WTC11 (cell line): Measurements from ENCODE around the gene PIK3CB. TPM values are rescaled to one million over a fixed set of nuclear protein-coding genes. Genes with fewer than 3 reads are reported as not detected.

Experiments used
- ATF1 ChIP-seq: sonication (generic); formaldehyde crosslinking; IDR thresholded peaks from 2 replicates; pipeline ENCODE4 v1.8.1; 2023; ENCODE audit warnings: mild to moderate bottlenecking, moderate library complexity, missing genetic modification reagents
- CBFB ChIP-seq: sonication (generic); formaldehyde crosslinking; IDR thresholded peaks from 2 replicates; pipeline ENCODE4 v1.8.1; 2022; ENCODE audit warnings: mild to moderate bottlenecking, low read depth, missing genetic modification reagents
- CREM ChIP-seq: sonication (generic); formaldehyde crosslinking; IDR thresholded peaks from 2 replicates; pipeline ENCODE4 v1.8.1; 2022; ENCODE audit warnings: mild to moderate bottlenecking, missing genetic modification reagents, moderate library complexity
- ELF4 ChIP-seq: sonication (generic); formaldehyde crosslinking; IDR thresholded peaks from 2 replicates; pipeline ENCODE4 v1.8.1; 2022; ENCODE audit warnings: low read depth, mild to moderate bottlenecking, moderate library complexity, missing genetic modification reagents
- FOXP1 ChIP-seq: sonication (generic); formaldehyde crosslinking; IDR thresholded peaks from 2 replicates; pipeline ENCODE4 v1.8.0; 2022; ENCODE audit warnings: missing genetic modification reagents, mild to moderate bottlenecking, moderate library complexity, borderline replicate concordance
- JAZF1 ChIP-seq: fragments of 250-450 bp; sonication (Bioruptor Pico); IDR thresholded peaks from 2 replicates; pipeline ENCODE4 v1.9.0; 2021; ENCODE audit warnings: moderate library complexity, mild to moderate bottlenecking, inconsistent platforms
- JUN ChIP-seq: sonication (generic); formaldehyde crosslinking; IDR thresholded peaks from 2 replicates; pipeline ENCODE4 v1.8.0; 2023; ENCODE audit warnings: mild to moderate bottlenecking, missing genetic modification reagents
- KAT7 ChIP-seq: sonication (generic); formaldehyde crosslinking; IDR thresholded peaks from 2 replicates; pipeline ENCODE4 v1.8.1; 2023; ENCODE audit warnings: missing genetic modification reagents, mild to moderate bottlenecking, borderline replicate concordance
- NR2C2 ChIP-seq: sonication (generic); formaldehyde crosslinking; IDR thresholded peaks from 2 replicates; pipeline ENCODE4 v1.8.0; 2022; ENCODE audit warnings: mild to moderate bottlenecking, missing genetic modification reagents
- NR3C1 ChIP-seq: sonication (generic); formaldehyde crosslinking; conservative IDR thresholded peaks from 2 replicates; pipeline ENCODE4 v1.8.1; 2023; ENCODE audit warnings: low read depth, mild to moderate bottlenecking, missing genetic modification reagents
- PRRX2 ChIP-seq: fragments of 250-450 bp; sonication (Bioruptor Pico); IDR thresholded peaks from 2 replicates; pipeline ENCODE4 v1.8.0; 2021; ENCODE audit warnings: mild to moderate bottlenecking
- SMAD4 ChIP-seq: sonication (generic); formaldehyde crosslinking; IDR thresholded peaks from 2 replicates; pipeline ENCODE4 v1.8.0; 2022; ENCODE audit warnings: mild to moderate bottlenecking, missing genetic modification reagents
- SP1 ChIP-seq: sonication (generic); formaldehyde crosslinking; conservative IDR thresholded peaks from 2 replicates; pipeline ENCODE4 v1.8.1; 2022; ENCODE audit warnings: missing genetic modification reagents
- TP53 ChIP-seq: sonication (generic); formaldehyde crosslinking; IDR thresholded peaks from 2 replicates; pipeline ENCODE4 v1.8.1; 2023; ENCODE audit warnings: mild to moderate bottlenecking, missing genetic modification reagents
- ZNF232 ChIP-seq: sonication (generic); formaldehyde crosslinking; IDR thresholded peaks from 2 replicates; pipeline ENCODE4 v1.8.0; 2022; ENCODE audit warnings: mild to moderate bottlenecking, missing genetic modification reagents
- total RNA-seq: library from RNA; stranded (reverse); gene quantifications from 3 replicates; pipeline ENCODE4 v1.2.3, GENCODE V29; 2021
- TF ChIP-seq, protein P1 (sequence below): sonication (generic); formaldehyde crosslinking; IDR thresholded peaks from 2 replicates; pipeline ENCODE4 v1.8.1; 2022; ENCODE audit warnings: mild to moderate bottlenecking, missing genetic modification reagents, moderate library complexity, borderline replicate concordance
- TF ChIP-seq, protein P2 (sequence below): fragments of 250-450 bp; sonication (Bioruptor Pico); IDR thresholded peaks from 2 replicates; pipeline ENCODE4 v1.9.0; 2021; ENCODE audit warnings: mild to moderate bottlenecking
- TF ChIP-seq, protein P3 (sequence below): sonication (generic); formaldehyde crosslinking; IDR thresholded peaks from 2 replicates; pipeline ENCODE4 v1.8.1; 2022; ENCODE audit warnings: missing genetic modification reagents, borderline replicate concordance
- TF ChIP-seq, protein P4 (sequence below): sonication (generic); formaldehyde crosslinking; IDR thresholded peaks from 2 replicates; pipeline ENCODE4 v1.8.1; 2022; ENCODE audit warnings: mild to moderate bottlenecking, moderate library complexity, missing genetic modification reagents
- TF ChIP-seq, protein P5 (sequence below): sonication (generic); formaldehyde crosslinking; IDR thresholded peaks from 2 replicates; pipeline ENCODE4 v1.8.1; 2023; ENCODE audit warnings: mild to moderate bottlenecking, moderate library complexity, missing genetic modification reagents
- TF ChIP-seq, protein P6 (sequence below): sonication (generic); formaldehyde crosslinking; IDR thresholded peaks from 2 replicates; pipeline ENCODE4 v1.8.0; 2022; ENCODE audit warnings: mild to moderate bottlenecking, missing genetic modification reagents
- TF ChIP-seq, protein P7 (sequence below): sonication (generic); formaldehyde crosslinking; IDR thresholded peaks from 2 replicates; pipeline ENCODE4 v1.8.0; 2023; ENCODE audit warnings: missing genetic modification reagents, mild to moderate bottlenecking, borderline replicate concordance

The PIK3CB gene
- total RNA-seq, 1 experiment from 2014 or later = 36.0 TPM

DNA sequence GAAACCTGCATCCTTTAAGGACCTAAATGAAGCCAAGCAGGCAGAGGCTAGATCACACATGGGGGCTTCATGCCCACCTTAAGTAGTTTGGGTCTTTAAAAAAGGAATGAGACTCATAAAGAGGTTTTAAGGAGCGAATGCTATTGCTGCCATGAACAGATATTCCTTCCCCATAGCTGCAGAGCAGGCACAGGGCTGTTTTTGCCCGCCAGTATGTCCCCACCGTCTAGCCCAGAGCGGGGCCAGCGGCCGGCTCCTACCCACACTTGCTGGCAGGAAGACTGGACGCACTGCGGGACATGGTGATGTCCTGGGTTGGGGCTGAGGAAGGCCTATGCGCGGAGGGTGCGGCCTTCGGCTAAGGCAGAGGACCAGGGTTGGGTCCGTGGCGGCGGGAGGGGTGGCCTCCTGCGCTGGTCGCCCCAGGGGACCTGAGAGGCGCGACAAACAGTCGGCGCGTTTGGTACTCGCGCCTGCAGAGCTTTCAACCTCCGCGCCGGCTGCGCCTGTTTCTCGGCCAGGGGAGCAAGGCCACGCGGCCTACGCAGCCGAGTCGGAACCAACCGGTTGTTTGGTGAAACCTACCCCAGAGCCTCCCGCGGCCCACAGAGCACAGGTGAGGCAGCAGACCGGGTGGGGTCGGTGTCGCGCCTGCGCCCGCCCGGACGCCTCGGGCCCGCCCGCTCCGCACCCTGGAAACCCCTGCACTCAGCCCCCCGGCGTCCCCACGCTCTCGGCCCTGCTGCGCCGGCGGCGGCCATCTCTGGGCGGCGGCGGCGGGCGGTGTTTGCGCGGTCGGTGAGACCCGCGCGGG, 226.2 kb downstream of the PIK3CB start, which contains the start of gene FAIM (continued):
- TF ChIP-seq, protein P1, sequence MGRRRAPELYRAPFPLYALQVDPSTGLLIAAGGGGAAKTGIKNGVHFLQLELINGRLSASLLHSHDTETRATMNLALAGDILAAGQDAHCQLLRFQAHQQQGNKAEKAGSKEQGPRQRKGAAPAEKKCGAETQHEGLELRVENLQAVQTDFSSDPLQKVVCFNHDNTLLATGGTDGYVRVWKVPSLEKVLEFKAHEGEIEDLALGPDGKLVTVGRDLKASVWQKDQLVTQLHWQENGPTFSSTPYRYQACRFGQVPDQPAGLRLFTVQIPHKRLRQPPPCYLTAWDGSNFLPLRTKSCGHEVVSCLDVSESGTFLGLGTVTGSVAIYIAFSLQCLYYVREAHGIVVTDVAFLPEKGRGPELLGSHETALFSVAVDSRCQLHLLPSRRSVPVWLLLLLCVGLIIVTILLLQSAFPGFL (CRISPR knock-in tag) = no peak
- TF ChIP-seq ZNF232 (CRISPR knock-in tag) (0 out of 2 replicates have a peak, but pooled peaks have one; percentile 49), JAZF1 (CRISPR knock-in tag) (no peak), SMAD4 (CRISPR knock-in tag) (no peak), KAT7 (CRISPR knock-in tag) (no peak; the same call in 1 of the 2 replicates), PRRX2 (CRISPR knock-in tag) (no peak), TP53 (peak; percentile 5; the same call in 1 of the 2 replicates), FOXP1 (CRISPR knock-in tag) (peak; percentile 83; the same call in 1 of the 2 replicates), CBFB (no peak), NR3C1 (CRISPR knock-in tag) (no peak), CREM (CRISPR knock-in tag) (no peak), ELF4 (CRISPR knock-in tag) (no peak), ATF1 (CRISPR knock-in tag) (no peak), NR2C2 (CRISPR knock-in tag) (no peak), JUN (CRISPR knock-in tag) (no peak), SP1 (CRISPR knock-in tag) (peak; percentile 28; the same call in 1 of the 2 replicates)
- TF ChIP-seq, protein P2, sequence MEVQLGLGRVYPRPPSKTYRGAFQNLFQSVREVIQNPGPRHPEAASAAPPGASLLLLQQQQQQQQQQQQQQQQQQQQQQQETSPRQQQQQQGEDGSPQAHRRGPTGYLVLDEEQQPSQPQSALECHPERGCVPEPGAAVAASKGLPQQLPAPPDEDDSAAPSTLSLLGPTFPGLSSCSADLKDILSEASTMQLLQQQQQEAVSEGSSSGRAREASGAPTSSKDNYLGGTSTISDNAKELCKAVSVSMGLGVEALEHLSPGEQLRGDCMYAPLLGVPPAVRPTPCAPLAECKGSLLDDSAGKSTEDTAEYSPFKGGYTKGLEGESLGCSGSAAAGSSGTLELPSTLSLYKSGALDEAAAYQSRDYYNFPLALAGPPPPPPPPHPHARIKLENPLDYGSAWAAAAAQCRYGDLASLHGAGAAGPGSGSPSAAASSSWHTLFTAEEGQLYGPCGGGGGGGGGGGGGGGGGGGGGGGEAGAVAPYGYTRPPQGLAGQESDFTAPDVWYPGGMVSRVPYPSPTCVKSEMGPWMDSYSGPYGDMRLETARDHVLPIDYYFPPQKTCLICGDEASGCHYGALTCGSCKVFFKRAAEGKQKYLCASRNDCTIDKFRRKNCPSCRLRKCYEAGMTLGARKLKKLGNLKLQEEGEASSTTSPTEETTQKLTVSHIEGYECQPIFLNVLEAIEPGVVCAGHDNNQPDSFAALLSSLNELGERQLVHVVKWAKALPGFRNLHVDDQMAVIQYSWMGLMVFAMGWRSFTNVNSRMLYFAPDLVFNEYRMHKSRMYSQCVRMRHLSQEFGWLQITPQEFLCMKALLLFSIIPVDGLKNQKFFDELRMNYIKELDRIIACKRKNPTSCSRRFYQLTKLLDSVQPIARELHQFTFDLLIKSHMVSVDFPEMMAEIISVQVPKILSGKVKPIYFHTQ = no peak
- TF ChIP-seq, protein P3, sequence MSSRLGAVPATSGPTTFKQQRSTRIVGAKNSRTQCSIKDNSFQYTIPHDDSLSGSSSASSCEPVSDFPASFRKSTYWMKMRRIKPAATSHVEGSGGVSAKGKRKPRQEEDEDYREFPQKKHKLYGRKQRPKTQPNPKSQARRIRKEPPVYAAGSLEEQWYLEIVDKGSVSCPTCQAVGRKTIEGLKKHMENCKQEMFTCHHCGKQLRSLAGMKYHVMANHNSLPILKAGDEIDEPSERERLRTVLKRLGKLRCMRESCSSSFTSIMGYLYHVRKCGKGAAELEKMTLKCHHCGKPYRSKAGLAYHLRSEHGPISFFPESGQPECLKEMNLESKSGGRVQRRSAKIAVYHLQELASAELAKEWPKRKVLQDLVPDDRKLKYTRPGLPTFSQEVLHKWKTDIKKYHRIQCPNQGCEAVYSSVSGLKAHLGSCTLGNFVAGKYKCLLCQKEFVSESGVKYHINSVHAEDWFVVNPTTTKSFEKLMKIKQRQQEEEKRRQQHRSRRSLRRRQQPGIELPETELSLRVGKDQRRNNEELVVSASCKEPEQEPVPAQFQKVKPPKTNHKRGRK (CRISPR knock-in tag) = no peak
- TF ChIP-seq, protein P4, sequence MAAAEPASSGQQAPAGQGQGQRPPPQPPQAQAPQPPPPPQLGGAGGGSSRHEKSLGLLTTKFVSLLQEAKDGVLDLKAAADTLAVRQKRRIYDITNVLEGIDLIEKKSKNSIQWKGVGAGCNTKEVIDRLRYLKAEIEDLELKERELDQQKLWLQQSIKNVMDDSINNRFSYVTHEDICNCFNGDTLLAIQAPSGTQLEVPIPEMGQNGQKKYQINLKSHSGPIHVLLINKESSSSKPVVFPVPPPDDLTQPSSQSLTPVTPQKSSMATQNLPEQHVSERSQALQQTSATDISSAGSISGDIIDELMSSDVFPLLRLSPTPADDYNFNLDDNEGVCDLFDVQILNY = peak; percentile 34; the same call in 1 of the 2 replicates
- TF ChIP-seq, protein P5, sequence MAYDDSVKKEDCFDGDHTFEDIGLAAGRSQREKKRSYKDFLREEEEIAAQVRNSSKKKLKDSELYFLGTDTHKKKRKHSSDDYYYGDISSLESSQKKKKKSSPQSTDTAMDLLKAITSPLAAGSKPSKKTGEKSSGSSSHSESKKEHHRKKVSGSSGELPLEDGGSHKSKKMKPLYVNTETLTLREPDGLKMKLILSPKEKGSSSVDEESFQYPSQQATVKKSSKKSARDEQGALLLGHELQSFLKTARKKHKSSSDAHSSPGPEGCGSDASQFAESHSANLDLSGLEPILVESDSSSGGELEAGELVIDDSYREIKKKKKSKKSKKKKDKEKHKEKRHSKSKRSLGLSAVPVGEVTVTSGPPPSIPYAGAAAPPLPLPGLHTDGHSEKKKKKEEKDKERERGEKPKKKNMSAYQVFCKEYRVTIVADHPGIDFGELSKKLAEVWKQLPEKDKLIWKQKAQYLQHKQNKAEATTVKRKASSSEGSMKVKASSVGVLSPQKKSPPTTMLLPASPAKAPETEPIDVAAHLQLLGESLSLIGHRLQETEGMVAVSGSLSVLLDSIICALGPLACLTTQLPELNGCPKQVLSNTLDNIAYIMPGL (CRISPR knock-in tag) = peak; percentile 90; the same call in 1 of the 2 replicates
- TF ChIP-seq, protein P6, sequence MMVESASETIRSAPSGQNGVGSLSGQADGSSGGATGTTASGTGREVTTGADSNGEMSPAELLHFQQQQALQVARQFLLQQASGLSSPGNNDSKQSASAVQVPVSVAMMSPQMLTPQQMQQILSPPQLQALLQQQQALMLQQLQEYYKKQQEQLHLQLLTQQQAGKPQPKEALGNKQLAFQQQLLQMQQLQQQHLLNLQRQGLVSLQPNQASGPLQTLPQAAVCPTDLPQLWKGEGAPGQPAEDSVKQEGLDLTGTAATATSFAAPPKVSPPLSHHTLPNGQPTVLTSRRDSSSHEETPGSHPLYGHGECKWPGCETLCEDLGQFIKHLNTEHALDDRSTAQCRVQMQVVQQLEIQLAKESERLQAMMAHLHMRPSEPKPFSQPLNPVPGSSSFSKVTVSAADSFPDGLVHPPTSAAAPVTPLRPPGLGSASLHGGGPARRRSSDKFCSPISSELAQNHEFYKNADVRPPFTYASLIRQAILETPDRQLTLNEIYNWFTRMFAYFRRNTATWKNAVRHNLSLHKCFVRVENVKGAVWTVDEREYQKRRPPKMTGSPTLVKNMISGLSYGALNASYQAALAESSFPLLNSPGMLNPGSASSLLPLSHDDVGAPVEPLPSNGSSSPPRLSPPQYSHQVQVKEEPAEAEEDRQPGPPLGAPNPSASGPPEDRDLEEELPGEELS (CRISPR knock-in tag) = no peak; the same call in 1 of the 2 replicates
- TF ChIP-seq, protein P7, sequence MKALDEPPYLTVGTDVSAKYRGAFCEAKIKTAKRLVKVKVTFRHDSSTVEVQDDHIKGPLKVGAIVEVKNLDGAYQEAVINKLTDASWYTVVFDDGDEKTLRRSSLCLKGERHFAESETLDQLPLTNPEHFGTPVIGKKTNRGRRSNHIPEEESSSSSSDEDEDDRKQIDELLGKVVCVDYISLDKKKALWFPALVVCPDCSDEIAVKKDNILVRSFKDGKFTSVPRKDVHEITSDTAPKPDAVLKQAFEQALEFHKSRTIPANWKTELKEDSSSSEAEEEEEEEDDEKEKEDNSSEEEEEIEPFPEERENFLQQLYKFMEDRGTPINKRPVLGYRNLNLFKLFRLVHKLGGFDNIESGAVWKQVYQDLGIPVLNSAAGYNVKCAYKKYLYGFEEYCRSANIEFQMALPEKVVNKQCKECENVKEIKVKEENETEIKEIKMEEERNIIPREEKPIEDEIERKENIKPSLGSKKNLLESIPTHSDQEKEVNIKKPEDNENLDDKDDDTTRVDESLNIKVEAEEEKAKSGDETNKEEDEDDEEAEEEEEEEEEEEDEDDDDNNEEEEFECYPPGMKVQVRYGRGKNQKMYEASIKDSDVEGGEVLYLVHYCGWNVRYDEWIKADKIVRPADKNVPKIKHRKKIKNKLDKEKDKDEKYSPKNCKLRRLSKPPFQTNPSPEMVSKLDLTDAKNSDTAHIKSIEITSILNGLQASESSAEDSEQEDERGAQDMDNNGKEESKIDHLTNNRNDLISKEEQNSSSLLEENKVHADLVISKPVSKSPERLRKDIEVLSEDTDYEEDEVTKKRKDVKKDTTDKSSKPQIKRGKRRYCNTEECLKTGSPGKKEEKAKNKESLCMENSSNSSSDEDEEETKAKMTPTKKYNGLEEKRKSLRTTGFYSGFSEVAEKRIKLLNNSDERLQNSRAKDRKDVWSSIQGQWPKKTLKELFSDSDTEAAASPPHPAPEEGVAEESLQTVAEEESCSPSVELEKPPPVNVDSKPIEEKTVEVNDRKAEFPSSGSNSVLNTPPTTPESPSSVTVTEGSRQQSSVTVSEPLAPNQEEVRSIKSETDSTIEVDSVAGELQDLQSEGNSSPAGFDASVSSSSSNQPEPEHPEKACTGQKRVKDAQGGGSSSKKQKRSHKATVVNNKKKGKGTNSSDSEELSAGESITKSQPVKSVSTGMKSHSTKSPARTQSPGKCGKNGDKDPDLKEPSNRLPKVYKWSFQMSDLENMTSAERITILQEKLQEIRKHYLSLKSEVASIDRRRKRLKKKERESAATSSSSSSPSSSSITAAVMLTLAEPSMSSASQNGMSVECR (CRISPR knock-in tag) = peak; percentile 83; the same call in 1 of the 2 replicates
